GM12801 (cell line): ENCODE measurements around the gene PARVB.

ENCODE experiments used
- CTCF ChIP-seq: IDR thresholded peaks from one replicate; pipeline ENCODE4 v1.5.1; 2011; ENCODE audit warnings: control low read depth; ENCODE audit not compliant: insufficient read length; ENCODE audit errors: extremely low read depth

PARVB gene

DNA sequence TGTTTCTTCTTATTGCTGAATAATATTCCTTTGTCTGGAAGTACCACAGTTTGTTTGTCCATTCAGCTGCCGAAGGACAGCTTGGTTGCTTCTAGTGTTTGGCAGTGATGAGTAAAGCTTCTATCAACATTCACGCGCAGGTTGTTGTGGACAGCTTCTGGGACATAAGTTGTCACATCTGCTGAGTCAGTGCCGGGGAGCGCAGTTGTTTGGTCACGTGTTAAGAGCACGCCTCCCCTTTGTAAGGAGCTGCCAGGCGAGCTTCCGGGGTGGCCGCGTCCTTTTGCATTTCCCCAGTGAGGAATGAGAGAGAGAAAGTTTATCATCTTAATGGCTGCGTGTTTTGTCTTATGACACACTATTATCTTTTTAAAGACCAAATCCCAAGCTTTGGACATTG, 38.6 kb upstream of the PARVB start:
- TF ChIP-seq CTCF, result no peak

- TF ChIP-seq CTCF, result no peak
Measured at GRCh38 chr22:43988116-43988820, 35.8 kb upstream of the PARVB start.

DNA sequence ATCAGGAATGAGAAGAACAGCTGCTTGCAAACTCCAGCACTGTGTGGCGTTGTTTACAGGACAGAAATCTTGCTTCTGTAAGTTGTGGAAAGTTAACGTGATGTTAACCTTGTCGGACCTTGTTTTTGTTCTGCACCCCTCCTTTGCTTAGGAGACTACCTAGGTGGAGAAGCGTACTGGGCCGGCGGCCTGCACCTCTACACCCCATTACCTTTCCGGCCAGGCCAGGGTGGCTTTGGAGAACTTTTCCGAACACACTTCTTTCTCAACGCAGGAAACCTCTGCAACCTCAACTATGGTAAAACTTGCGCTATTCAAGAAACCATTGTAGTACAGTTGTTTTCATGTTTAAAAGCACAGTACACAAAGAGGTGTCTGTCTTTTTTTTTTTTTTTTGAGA, 35.1 kb upstream of the PARVB start:
- no peak for TF ChIP-seq CTCF

- no peak for TF ChIP-seq CTCF
Measured at GRCh38 chr22:43990044-43990443, 34.1 kb upstream of the PARVB start.

GRCh38 chr22:43991316-43992020, 32.6 kb upstream of the PARVB start:
- no peak for TF ChIP-seq CTCF

- no peak for TF ChIP-seq CTCF
Measured at GRCh38 chr22:43992331-43992821, 31.7 kb upstream of the PARVB start.

DNA sequence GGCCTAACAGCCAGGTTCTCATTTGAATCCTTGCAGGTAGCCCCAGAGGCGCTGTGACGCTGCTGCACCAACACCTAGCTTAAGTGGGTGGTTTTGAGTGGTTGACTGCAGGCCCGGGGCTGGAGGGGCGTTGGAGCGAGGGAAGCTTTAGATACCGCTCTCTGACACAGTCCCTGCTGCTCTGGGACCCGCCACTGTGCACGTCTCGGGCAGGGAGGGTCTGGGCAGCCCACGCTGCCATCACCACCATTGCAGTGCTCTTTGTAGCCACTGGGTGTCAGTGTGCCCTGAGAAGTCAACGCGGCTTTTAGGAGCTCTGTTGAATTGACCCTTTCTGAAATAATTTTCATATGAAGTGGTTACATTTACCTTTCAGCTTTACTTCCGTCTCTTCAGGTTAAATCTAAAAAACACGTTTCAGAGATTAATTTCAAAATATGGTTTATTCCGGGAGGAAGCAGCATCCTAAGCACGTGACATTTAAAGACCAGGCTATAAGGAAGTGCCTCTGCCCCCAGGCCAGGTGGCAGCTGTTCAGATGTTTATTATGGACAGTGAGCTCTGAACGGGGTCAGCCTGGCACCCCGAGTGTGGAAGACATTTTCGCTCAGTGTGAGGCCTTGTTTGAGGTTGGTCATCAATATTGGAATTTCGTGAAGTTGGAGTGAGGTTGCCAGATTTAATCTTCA, 30.9 kb upstream of the PARVB start:
- TF ChIP-seq CTCF, result peak; percentile 61
